IMR-90 (cell line): ENCODE data around the gene SPATA31C1. TPM values are rescaled to one million over a fixed set of nuclear protein-coding genes. Genes with fewer than 3 reads are reported as not detected.

Experiments used
- ATAC-seq: fragments of 200-7000 bp; cut with Tn5 transposase; 2 replicates; pipeline ENCODE4 v1.9.1; 2020; ENCODE audit warnings: low read depth, mild to moderate bottlenecking, moderate library complexity
- BruUV-seq: library from RNA; stranded (reverse); fragments of 400-500 nt; replicated peaks from 2 replicates; lab custom pipeline; 2021; lab: Mats Ljungman, UMichigan
- CTCF ChIA-PET: fragments of 300-600 bp; formaldehyde crosslinking; extraction: SDS; loops from one replicate; lab custom pipeline; 2021; ENCODE audit warnings: antibody characterized with exemption; lab: Yijun Ruan, JAX
- POLR2A ChIA-PET: fragments of 300-600 bp; sonication (Branson Sonifier 250); formaldehyde crosslinking; loops from one replicate; lab custom pipeline; 2022; ENCODE audit warnings: antibody characterized with exemption; ENCODE audit not compliant: unreplicated experiment; lab: Charles Lee
- DNase-seq: peaks from one replicate; pipeline ENCODE4 v3.0.0; 2013
- H2AFZ ChIP-seq: replicated peaks from 2 replicates; pipeline ENCODE3; 2013; ENCODE audit warnings: low read length, mild to moderate bottlenecking; ENCODE audit not compliant: poor library complexity
- H2AK5ac ChIP-seq: 2 replicates; pipeline ENCODE4 v1.6.1; 2013; ENCODE audit warnings: low read depth, low read length, inconsistent platforms
- H2AK9ac ChIP-seq: replicated peaks from 2 replicates; pipeline ENCODE3; 2013; ENCODE audit warnings: mild to moderate bottlenecking, low read depth, low read length, moderate library complexity; ENCODE audit not compliant: poor library complexity
- H2BK120ac ChIP-seq: 2 replicates; pipeline ENCODE4 v1.6.1; 2013; ENCODE audit warnings: low read depth, low read length, inconsistent platforms
- H2BK15ac ChIP-seq: 3 replicates; pipeline ENCODE4 v1.6.1; 2013; ENCODE audit warnings: low read depth, low read length, inconsistent platforms
- H2BK20ac ChIP-seq: 2 replicates; pipeline ENCODE4 v1.6.1; 2013; ENCODE audit warnings: low read depth, mild to moderate bottlenecking, inconsistent platforms, low read length, moderate library complexity
- H2BK5ac ChIP-seq: 2 replicates; pipeline ENCODE4 v1.6.1; 2013; ENCODE audit warnings: mild to moderate bottlenecking, low read depth, low read length, inconsistent platforms; ENCODE audit not compliant: poor library complexity, severe bottlenecking
- H3K14ac ChIP-seq: replicated peaks from 2 replicates; pipeline ENCODE4 v1.6.1; 2013; ENCODE audit warnings: low read depth, low read length, inconsistent platforms
- H3K18ac ChIP-seq: 2 replicates; pipeline ENCODE4 v1.6.1; 2013; ENCODE audit warnings: low read depth, low read length, control low read depth
- H3K23ac ChIP-seq: 2 replicates; pipeline ENCODE4 v1.6.1; 2013; ENCODE audit warnings: low read depth, low read length, inconsistent platforms
- H3K27ac ChIP-seq: 2 replicates; pipeline ENCODE4 v1.5.1; 2013; ENCODE audit warnings: mild to moderate bottlenecking, control low read depth, low read length; ENCODE audit not compliant: insufficient read depth
- H3K27me3 ChIP-seq: 2 replicates; pipeline ENCODE4 v1.6.1; 2013; ENCODE audit warnings: low read length; ENCODE audit not compliant: control insufficient read depth, insufficient read depth
- H3K36me3 ChIP-seq: 2 replicates; pipeline ENCODE4 v1.6.1; 2013; ENCODE audit warnings: low read length, mixed read lengths; ENCODE audit not compliant: control insufficient read depth, insufficient read depth
- H3K4ac ChIP-seq: 2 replicates; pipeline ENCODE4 v1.6.1; 2013; ENCODE audit warnings: low read depth, low read length, inconsistent platforms
- H3K4me1 ChIP-seq: 2 replicates; pipeline ENCODE4 v1.6.1; 2013; ENCODE audit warnings: low read length, mixed read lengths; ENCODE audit not compliant: control insufficient read depth, insufficient read depth
- H3K4me2 ChIP-seq: 2 replicates; pipeline ENCODE4 v1.6.1; 2013; ENCODE audit warnings: low read depth, mild to moderate bottlenecking, control low read depth, low read length, moderate library complexity
- H3K4me3 ChIP-seq: 2 replicates; pipeline ENCODE4 v1.5.1; 2013; ENCODE audit warnings: low read depth, mild to moderate bottlenecking, control low read depth, low read length, moderate library complexity; ENCODE audit not compliant: insufficient read depth
- H3K56ac ChIP-seq: 2 replicates; pipeline ENCODE4 v1.6.1; 2013; ENCODE audit warnings: low read length, inconsistent platforms; ENCODE audit not compliant: insufficient read depth; ENCODE audit errors: extremely low read depth
- H3K79me1 ChIP-seq, 2 experiments: 2 replicates each; pipeline ENCODE4 v1.6.1; 2013; ENCODE audit warnings: low read length in 2 of 2, inconsistent platforms in 1 of 2, low read depth in 1 of 2
- H3K9ac ChIP-seq: 2 replicates; pipeline ENCODE4 v1.6.1; 2013; ENCODE audit warnings: low read depth, low read length, control low read depth
- H3K9me1 ChIP-seq: 2 replicates; pipeline ENCODE4 v1.6.1; 2013; ENCODE audit warnings: low read length, inconsistent platforms; ENCODE audit not compliant: insufficient read depth
- H3K9me3 ChIP-seq: 2 replicates; pipeline ENCODE4 v1.6.1; 2013; ENCODE audit warnings: low read length; ENCODE audit not compliant: control insufficient read depth, insufficient read depth
- H4K20me1 ChIP-seq: 2 replicates; pipeline ENCODE4 v1.6.1; 2013; ENCODE audit warnings: low read length, inconsistent platforms; ENCODE audit not compliant: insufficient read depth
- H4K5ac ChIP-seq: 2 replicates; pipeline ENCODE4 v1.6.1; 2013; ENCODE audit warnings: mild to moderate bottlenecking, low read depth, low read length, control low read depth
- H4K8ac ChIP-seq, 2 experiments: 2 replicates each; pipeline ENCODE4 v1.6.1; 2013; ENCODE audit warnings: low read depth in 2 of 2, low read length in 2 of 2, control low read depth in 1 of 2, inconsistent platforms in 1 of 2
- H4K91ac ChIP-seq: 2 replicates; pipeline ENCODE4 v1.6.1; 2013; ENCODE audit warnings: low read depth, low read length, inconsistent platforms; ENCODE audit not compliant: insufficient read depth
- BHLHE40 ChIP-seq: fragments of 150-350 bp; IDR thresholded peaks from 2 replicates; pipeline ENCODE4 v1.6.1; 2016; ENCODE audit warnings: mild to moderate bottlenecking, low read depth, low read length
- CEBPB ChIP-seq: IDR thresholded peaks from 2 replicates; pipeline ENCODE4 v1.6.1; 2012; ENCODE audit warnings: low read depth, low read length, improper control_type of control experiment
- FOS ChIP-seq: fragments of 150-350 bp; IDR thresholded peaks from 2 replicates; pipeline ENCODE4 v1.6.1; 2016; ENCODE audit warnings: low read depth, low read length
- MAZ ChIP-seq: IDR thresholded peaks from 2 replicates; pipeline ENCODE4 v1.6.1; 2012; ENCODE audit warnings: low read depth, mild to moderate bottlenecking, low read length, improper control_type of control experiment, moderate library complexity, borderline replicate concordance
- NFE2L2 ChIP-seq: fragments of 150-350 bp; IDR thresholded peaks from 2 replicates; pipeline ENCODE4 v1.6.1; 2016; ENCODE audit warnings: low read depth, mild to moderate bottlenecking, low read length
- POLR2A ChIP-seq: IDR thresholded peaks from 2 replicates; pipeline ENCODE4 v1.6.1; 2012; ENCODE audit warnings: mild to moderate bottlenecking, low read depth, low read length
- RAD21 ChIP-seq: IDR thresholded peaks from 2 replicates; pipeline ENCODE4 v1.6.1; 2012; ENCODE audit warnings: low read length, improper control_type of control experiment
- RCOR1 ChIP-seq: IDR thresholded peaks from 2 replicates; pipeline ENCODE4 v1.6.1; 2012; ENCODE audit warnings: mild to moderate bottlenecking, low read length, improper control_type of control experiment; ENCODE audit not compliant: insufficient replicate concordance
- SMC3 ChIP-seq: fragments of 150-350 bp; IDR thresholded peaks from 2 replicates; pipeline ENCODE4 v1.6.1; 2016; ENCODE audit warnings: low read depth, mild to moderate bottlenecking, antibody characterized with exemption, low read length, moderate library complexity
- WGBS, 2 experiments: methylation state at CpG; one replicate each; pipeline versions ENCODE4 v1.1.5 to v1.1.7; 2013; ENCODE audit warnings: missing lambda C conversion rate in 2 of 2; ENCODE audit not compliant: insufficient read length in 1 of 2; ENCODE audit errors: extremely low coverage in 2 of 2; 5-methylcytosine and 5-hydroxymethylcytosine counted together
- dilution Hi-C: fragments of 300-500 bp; cut with HindIII; formaldehyde crosslinking; loops from one replicate; pipeline ENCODE4 v1.14.3; 2018; ENCODE audit warnings: low sequenced_read_pairs; ENCODE audit not compliant: unreplicated experiment
- in situ Hi-C: fragments of 300-500 bp; cut with MboI; formaldehyde crosslinking; loops from 3 replicates; pipeline ENCODE4 v1.14.3; 2019; ENCODE audit warnings: low sequenced_read_pairs, inconsistent platforms, mixed read lengths
- intact Hi-C: fragments of 100-400 bp; cut with micrococcal nuclease; formaldehyde crosslinking; loops from 2 replicates; pipeline ENCODE4 v1.10.0; 2022
- polyA plus RNA-seq, 3 experiments: library from polyadenylated mRNA; depleted of rRNA; stranded (reverse); fragments of >200 nt; gene quantifications; 2 replicates each; pipeline ENCODE4 v1.2.3, GENCODE V29; 2012; ENCODE audit warnings: low replicate concordance in 1 of 3
- total RNA-seq: library from RNA; depleted of rRNA; stranded (reverse); fragments of >200 nt; gene quantifications from 2 replicates; pipeline ENCODE4 v1.2.3, GENCODE V29; 2012
- TF ChIP-seq, protein P1 (sequence below): conservative IDR thresholded peaks from 2 replicates; pipeline ENCODE4 v1.5.1; 2012; ENCODE audit warnings: mild to moderate bottlenecking, low read depth, low read length, improper control_type of control experiment
- TF ChIP-seq, protein P2 (sequence below): fragments of 150-350 bp; IDR thresholded peaks from 2 replicates; pipeline ENCODE4 v1.6.1; 2017; ENCODE audit warnings: mild to moderate bottlenecking, antibody characterized with exemption, low read length, low read depth

The SPATA31C1 gene
- total and polyA plus RNA-seq, 2 of the 4 experiments (the other 2 are of a cell fraction), result not detected

DNA sequence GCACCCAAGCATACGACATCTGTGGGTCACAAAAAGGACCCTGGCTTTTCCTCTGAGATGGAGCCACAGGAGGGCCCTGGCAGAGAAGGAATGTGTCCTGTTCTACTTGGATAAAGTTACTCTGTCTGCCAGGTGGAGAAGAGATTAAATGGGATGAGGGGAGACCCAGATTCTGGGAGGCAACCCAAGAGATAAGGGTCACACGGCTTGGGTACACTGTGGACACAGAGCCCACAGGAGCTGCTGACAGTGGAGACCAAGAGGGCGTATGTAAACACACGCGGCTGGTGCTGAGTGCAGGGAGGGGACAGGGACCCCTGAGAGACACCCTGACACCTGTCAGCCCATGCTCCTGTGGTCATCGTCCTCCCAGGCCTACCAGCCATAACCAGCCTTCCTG is 50.4 kb downstream of the SPATA31C1 start:
- no peak overlapping the region for H4K91ac ChIP-seq
- 0 out of 2 replicates have a peak, but pooled peaks cover 3% of the 10 kb centered on the region for H3K9me1 ChIP-seq
- no peak overlapping the region for H3K4me2 ChIP-seq
- intact Hi-C loops, result no loop called here
- no peak overlapping the region for H3K23ac ChIP-seq
- H3K14ac ChIP-seq, result no peak overlapping the region
- H2BK120ac ChIP-seq, result no peak overlapping the region
- no peak overlapping the region for H2AK9ac ChIP-seq
- no peak overlapping the region for H2BK15ac ChIP-seq
- in situ Hi-C loops, result loop anchor here (10.0 to 25.0 kb wide), 2 partner anchors 607 to 1044 kb away; no protein-coding TSS in a partner anchor
- no peak overlapping the region for H2BK20ac ChIP-seq
- H3K4me3 ChIP-seq, result no peak overlapping the region
- ATAC-seq (no peak), DNase-seq (no peak)
- BruUV-seq, result no TSS peak
- no peak overlapping the region for H3K27ac ChIP-seq
- no peaks in the 10 kb centered on the region for H3K9me3 ChIP-seq
- H3K4me1 ChIP-seq, result no peaks in the 10 kb centered on the region
- no peak overlapping the region for H2AK5ac ChIP-seq
- no peak overlapping the region for H3K9ac ChIP-seq
- no peak overlapping the region for H2BK5ac ChIP-seq
- POLR2A ChIA-PET, result no interaction called here
- 95% methylated on average over 4 of the region's 6 CpGs; no CpG with 5 or more reads in 1 of the 2 experiments for WGBS, 2 experiments
- no peak overlapping the region for H3K4ac ChIP-seq
- H4K5ac ChIP-seq, result no peak overlapping the region
- dilution Hi-C loops, result no loop called here
- H3K56ac ChIP-seq, result no peak overlapping the region
- no peak overlapping the region for H3K18ac ChIP-seq
- H3K27me3 ChIP-seq, result no peaks in the 10 kb centered on the region
- H3K79me1 ChIP-seq, result no peaks in the 10 kb centered on the region; a peak in 1 of 4 replicates
- CTCF ChIA-PET, result no interaction called here
- no peaks in the 10 kb centered on the region for H4K20me1 ChIP-seq
- TF ChIP-seq RAD21 (no peak), CEBPB (no peak), FOS (no peak), BHLHE40 (no peak), POLR2A (no peak), NFE2L2 (no peak), MAZ (no peak), SMC3 (no peak), RCOR1 (no peak)
- TF ChIP-seq, protein P1, sequence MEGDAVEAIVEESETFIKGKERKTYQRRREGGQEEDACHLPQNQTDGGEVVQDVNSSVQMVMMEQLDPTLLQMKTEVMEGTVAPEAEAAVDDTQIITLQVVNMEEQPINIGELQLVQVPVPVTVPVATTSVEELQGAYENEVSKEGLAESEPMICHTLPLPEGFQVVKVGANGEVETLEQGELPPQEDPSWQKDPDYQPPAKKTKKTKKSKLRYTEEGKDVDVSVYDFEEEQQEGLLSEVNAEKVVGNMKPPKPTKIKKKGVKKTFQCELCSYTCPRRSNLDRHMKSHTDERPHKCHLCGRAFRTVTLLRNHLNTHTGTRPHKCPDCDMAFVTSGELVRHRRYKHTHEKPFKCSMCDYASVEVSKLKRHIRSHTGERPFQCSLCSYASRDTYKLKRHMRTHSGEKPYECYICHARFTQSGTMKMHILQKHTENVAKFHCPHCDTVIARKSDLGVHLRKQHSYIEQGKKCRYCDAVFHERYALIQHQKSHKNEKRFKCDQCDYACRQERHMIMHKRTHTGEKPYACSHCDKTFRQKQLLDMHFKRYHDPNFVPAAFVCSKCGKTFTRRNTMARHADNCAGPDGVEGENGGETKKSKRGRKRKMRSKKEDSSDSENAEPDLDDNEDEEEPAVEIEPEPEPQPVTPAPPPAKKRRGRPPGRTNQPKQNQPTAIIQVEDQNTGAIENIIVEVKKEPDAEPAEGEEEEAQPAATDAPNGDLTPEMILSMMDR, result no peak
- TF ChIP-seq, protein P2, sequence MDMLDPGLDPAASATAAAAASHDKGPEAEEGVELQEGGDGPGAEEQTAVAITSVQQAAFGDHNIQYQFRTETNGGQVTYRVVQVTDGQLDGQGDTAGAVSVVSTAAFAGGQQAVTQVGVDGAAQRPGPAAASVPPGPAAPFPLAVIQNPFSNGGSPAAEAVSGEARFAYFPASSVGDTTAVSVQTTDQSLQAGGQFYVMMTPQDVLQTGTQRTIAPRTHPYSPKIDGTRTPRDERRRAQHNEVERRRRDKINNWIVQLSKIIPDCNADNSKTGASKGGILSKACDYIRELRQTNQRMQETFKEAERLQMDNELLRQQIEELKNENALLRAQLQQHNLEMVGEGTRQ, result no peak
- no peak overlapping the region for H2AFZ ChIP-seq
- peaks cover 11% of the 10 kb centered on the region; the same call in 1 of the 2 replicates for H3K36me3 ChIP-seq
- no peak overlapping the region for H4K8ac ChIP-seq
